Neural cell (in vitro differentiated cells): Measurements from ENCODE around the gene GRM1. TPM values are rescaled to one million over a fixed set of nuclear protein-coding genes. Genes with fewer than 3 reads are reported as not detected.

Source experiments
- H2AFZ ChIP-seq: fragments of 200-600, 300-800 bp; sonication (generic), shearing (Covaris generic); 2 replicates; pipeline ENCODE4 v1.6.0; 2014; ENCODE audit warnings: low read depth, mild to moderate bottlenecking, antibody characterized with exemption, low read length, moderate library complexity
- H3F3A ChIP-seq: fragments of 200-600 bp; shearing (Covaris generic); 2 replicates; pipeline ENCODE4 v1.6.1; 2016; ENCODE audit warnings: mild to moderate bottlenecking, moderate library complexity, mixed read lengths, antibody characterized with exemption, low read length; ENCODE audit not compliant: insufficient read depth, poor library complexity, severe bottlenecking
- H3K27ac ChIP-seq: fragments of 200-600, 300-800 bp; sonication (generic), shearing (Covaris generic); 2 replicates; pipeline ENCODE4 v1.5.1; 2014; ENCODE audit warnings: mild to moderate bottlenecking, low read length, moderate library complexity
- H3K27me3 ChIP-seq: fragments of 300-800, 200-600 bp; sonication (generic), shearing (Covaris generic); 2 replicates; pipeline ENCODE4 v1.6.0; 2014; ENCODE audit warnings: mild to moderate bottlenecking, low read depth, low read length, moderate library complexity; ENCODE audit not compliant: insufficient read depth
- H3K36me3 ChIP-seq: fragments of 300-800, 200-600 bp; sonication (generic), shearing (Covaris generic); 2 replicates; pipeline ENCODE4 v1.5.1; 2014; ENCODE audit warnings: mild to moderate bottlenecking, antibody characterized with exemption, low read length, moderate library complexity; ENCODE audit not compliant: insufficient read depth
- H3K4me2 ChIP-seq: fragments of 300-800, 200-600 bp; sonication (generic), shearing (Covaris generic); 2 replicates; pipeline ENCODE4 v1.6.0; 2014; ENCODE audit warnings: mild to moderate bottlenecking, low read length
- H3K4me3 ChIP-seq: fragments of 300-800, 200-600 bp; sonication (generic), shearing (Covaris generic); 2 replicates; pipeline ENCODE4 v1.5.1; 2014; ENCODE audit warnings: mild to moderate bottlenecking, low read length, moderate library complexity
- H3K79me2 ChIP-seq: fragments of 200-600 bp; shearing (Covaris generic); replicated peaks from 2 replicates; pipeline ENCODE4 v1.6.0; 2014; ENCODE audit warnings: mild to moderate bottlenecking, low read length, moderate library complexity; ENCODE audit not compliant: insufficient read depth
- H3K9ac ChIP-seq: fragments of 300-800, 200-600 bp; sonication (generic), shearing (Covaris generic); 2 replicates; pipeline ENCODE4 v1.6.1; 2016; ENCODE audit warnings: mild to moderate bottlenecking, low read length, mixed read lengths
- H3K9me2 ChIP-seq: fragments of 200-600 bp; shearing (Covaris generic); 2 replicates; pipeline ENCODE4 v1.6.1; 2016; ENCODE audit warnings: mild to moderate bottlenecking, low read length, mixed read lengths; ENCODE audit not compliant: insufficient read depth
- H3K9me3 ChIP-seq: fragments of 200-600, 300-800 bp; sonication (generic), shearing (Covaris generic); 2 replicates; pipeline ENCODE4 v1.6.1; 2016; ENCODE audit warnings: mild to moderate bottlenecking, mixed run types, low read length, moderate library complexity, mixed read lengths
- H4K20me1 ChIP-seq: fragments of 200-600 bp; shearing (Covaris generic); 2 replicates; pipeline ENCODE4 v1.6.1; 2016; ENCODE audit warnings: mild to moderate bottlenecking, mixed run types; ENCODE audit not compliant: insufficient read depth
- CTCF ChIP-seq: fragments of 450-650 bp; IDR thresholded peaks from 2 replicates; pipeline ENCODE4 v1.5.1; 2014; ENCODE audit warnings: antibody characterized with exemption, mild to moderate bottlenecking, moderate library complexity; ENCODE audit not compliant: poor library complexity, severe bottlenecking
- EP300 ChIP-seq: fragments of 450-650 bp; conservative IDR thresholded peaks from 2 replicates; pipeline ENCODE4 v1.6.1; 2014; ENCODE audit warnings: antibody characterized with exemption, mild to moderate bottlenecking, moderate library complexity; ENCODE audit not compliant: poor library complexity, severe bottlenecking
- EZH2 ChIP-seq: fragments of 200-600, 300-800 bp; shearing (Covaris generic), sonication (generic); IDR thresholded peaks from 2 replicates; pipeline ENCODE4 v1.6.1; 2014; ENCODE audit warnings: antibody characterized with exemption, low read length, borderline replicate concordance, mild to moderate bottlenecking; ENCODE audit not compliant: insufficient read depth, poor library complexity, severe bottlenecking
- MXI1 ChIP-seq: fragments of 450-650 bp; conservative IDR thresholded peaks from 2 replicates; pipeline ENCODE4 v1.6.1; 2014; ENCODE audit warnings: antibody characterized with exemption, mild to moderate bottlenecking; ENCODE audit not compliant: poor library complexity, severe bottlenecking
- POLR2AphosphoS5 ChIP-seq: IDR thresholded peaks from 2 replicates; pipeline ENCODE4 v1.6.1; 2012
- RAD21 ChIP-seq: fragments of 450-650 bp; conservative IDR thresholded peaks from 2 replicates; pipeline ENCODE4 v1.6.1; 2014; ENCODE audit warnings: antibody characterized with exemption, mild to moderate bottlenecking, moderate library complexity
- SMC3 ChIP-seq: fragments of 450-650 bp; conservative IDR thresholded peaks from 2 replicates; pipeline ENCODE4 v1.6.1; 2014; ENCODE audit warnings: antibody characterized with exemption, mild to moderate bottlenecking, moderate library complexity; ENCODE audit not compliant: poor library complexity
- polyA plus RNA-seq: library from polyadenylated mRNA; depleted of rRNA; stranded (reverse); fragments of >200 nt; gene quantifications from 2 replicates; pipeline ENCODE4 v1.2.3, GENCODE V29; 2014
- TF ChIP-seq, protein P1 (sequence below): IDR thresholded peaks from 2 replicates; pipeline ENCODE4 v1.6.1; 2012; ENCODE audit warnings: borderline replicate concordance

GRM1 gene
- polyA plus RNA-seq, 1 donor from 2014 or later, result 2.9 TPM

- H2AFZ ChIP-seq, result no peak overlapping the region
- no peaks in the 10 kb centered on the region for H3K27me3 ChIP-seq
- H3K9me3 ChIP-seq, result no peaks in the 10 kb centered on the region
- no peak overlapping the region for H3K9ac ChIP-seq
- H3K4me3 ChIP-seq, result no peak overlapping the region
- H3K36me3 ChIP-seq, result no peaks in the 10 kb centered on the region
- H3K79me2 ChIP-seq, result no peaks in the 10 kb centered on the region
- no peak overlapping the region for H3K27ac ChIP-seq
- no peaks in the 10 kb centered on the region for H3F3A ChIP-seq
- no peak overlapping the region for H3K4me2 ChIP-seq
- no peaks in the 10 kb centered on the region for H4K20me1 ChIP-seq
- TF ChIP-seq, protein P1, sequence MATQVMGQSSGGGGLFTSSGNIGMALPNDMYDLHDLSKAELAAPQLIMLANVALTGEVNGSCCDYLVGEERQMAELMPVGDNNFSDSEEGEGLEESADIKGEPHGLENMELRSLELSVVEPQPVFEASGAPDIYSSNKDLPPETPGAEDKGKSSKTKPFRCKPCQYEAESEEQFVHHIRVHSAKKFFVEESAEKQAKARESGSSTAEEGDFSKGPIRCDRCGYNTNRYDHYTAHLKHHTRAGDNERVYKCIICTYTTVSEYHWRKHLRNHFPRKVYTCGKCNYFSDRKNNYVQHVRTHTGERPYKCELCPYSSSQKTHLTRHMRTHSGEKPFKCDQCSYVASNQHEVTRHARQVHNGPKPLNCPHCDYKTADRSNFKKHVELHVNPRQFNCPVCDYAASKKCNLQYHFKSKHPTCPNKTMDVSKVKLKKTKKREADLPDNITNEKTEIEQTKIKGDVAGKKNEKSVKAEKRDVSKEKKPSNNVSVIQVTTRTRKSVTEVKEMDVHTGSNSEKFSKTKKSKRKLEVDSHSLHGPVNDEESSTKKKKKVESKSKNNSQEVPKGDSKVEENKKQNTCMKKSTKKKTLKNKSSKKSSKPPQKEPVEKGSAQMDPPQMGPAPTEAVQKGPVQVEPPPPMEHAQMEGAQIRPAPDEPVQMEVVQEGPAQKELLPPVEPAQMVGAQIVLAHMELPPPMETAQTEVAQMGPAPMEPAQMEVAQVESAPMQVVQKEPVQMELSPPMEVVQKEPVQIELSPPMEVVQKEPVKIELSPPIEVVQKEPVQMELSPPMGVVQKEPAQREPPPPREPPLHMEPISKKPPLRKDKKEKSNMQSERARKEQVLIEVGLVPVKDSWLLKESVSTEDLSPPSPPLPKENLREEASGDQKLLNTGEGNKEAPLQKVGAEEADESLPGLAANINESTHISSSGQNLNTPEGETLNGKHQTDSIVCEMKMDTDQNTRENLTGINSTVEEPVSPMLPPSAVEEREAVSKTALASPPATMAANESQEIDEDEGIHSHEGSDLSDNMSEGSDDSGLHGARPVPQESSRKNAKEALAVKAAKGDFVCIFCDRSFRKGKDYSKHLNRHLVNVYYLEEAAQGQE, result no peak
- TF ChIP-seq CTCF (no peak), RAD21 (no peak), POLR2AphosphoS5 (no peak), SMC3 (no peak), EZH2 (no peak), MXI1 (no peak), EP300 (no peak)
- H3K9me2 ChIP-seq, result no peaks in the 10 kb centered on the region
These were observed 183.9 kb downstream of the GRM1 start for GRCh38 chr6:146212781-146213180.

DNA sequence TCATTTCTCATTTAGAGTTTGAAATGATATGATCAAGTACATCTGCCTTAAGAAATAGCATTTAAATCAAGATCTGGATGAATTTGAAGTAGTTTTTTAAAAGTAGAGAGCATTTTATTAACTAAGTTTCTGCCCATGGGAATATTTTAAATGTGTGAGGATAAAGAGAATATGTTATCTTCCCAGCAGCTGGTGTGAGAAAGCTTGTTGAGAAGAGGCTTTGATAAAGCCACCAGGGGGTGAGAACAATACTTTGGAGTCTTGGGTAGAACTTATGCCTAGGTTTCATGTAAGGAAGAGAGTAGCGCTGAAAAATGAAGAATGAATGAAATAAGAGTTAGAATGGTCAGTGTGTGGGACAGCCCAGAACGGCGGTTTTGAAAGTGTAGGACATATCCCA is 190.2 kb downstream of the GRM1 start:
- Histone ChIP-seq H3K36me3 (no peaks in the 10 kb centered on the region), H3K9me2 (no peaks in the 10 kb centered on the region), H3K9ac (no peak overlapping the region), H3K79me2 (no peaks in the 10 kb centered on the region), H3K9me3 (no peaks in the 10 kb centered on the region), H2AFZ (no peak overlapping the region), H4K20me1 (no peaks in the 10 kb centered on the region), H3K27me3 (no peaks in the 10 kb centered on the region), H3F3A (no peaks in the 10 kb centered on the region), H3K4me3 (no peak overlapping the region), H3K27ac (no peak overlapping the region), H3K4me2 (no peak overlapping the region)
- no peak for TF ChIP-seq CTCF
- TF ChIP-seq, protein P1, result no peak
- TF ChIP-seq EP300, result no peak
- TF ChIP-seq EZH2, result no peak
- no peak for TF ChIP-seq RAD21
- no peak for TF ChIP-seq SMC3
